Anterior cingulate cortex (tissue), 58 donors: ENCODE results near the gene KIRREL3.

ENCODE experiments used
- DNase-seq, 58 donors: peaks; one replicate each; lab custom pipeline; 2025; lab: John Stamatoyannopoulos, UW

The KIRREL3 gene

GRCh38 chr11:126755526-126755925, 245.0 kb downstream of the KIRREL3 start:
- peak in 8 of 58 donors; percentile 10 to 44 (median 26) for DNase-seq

DNA sequence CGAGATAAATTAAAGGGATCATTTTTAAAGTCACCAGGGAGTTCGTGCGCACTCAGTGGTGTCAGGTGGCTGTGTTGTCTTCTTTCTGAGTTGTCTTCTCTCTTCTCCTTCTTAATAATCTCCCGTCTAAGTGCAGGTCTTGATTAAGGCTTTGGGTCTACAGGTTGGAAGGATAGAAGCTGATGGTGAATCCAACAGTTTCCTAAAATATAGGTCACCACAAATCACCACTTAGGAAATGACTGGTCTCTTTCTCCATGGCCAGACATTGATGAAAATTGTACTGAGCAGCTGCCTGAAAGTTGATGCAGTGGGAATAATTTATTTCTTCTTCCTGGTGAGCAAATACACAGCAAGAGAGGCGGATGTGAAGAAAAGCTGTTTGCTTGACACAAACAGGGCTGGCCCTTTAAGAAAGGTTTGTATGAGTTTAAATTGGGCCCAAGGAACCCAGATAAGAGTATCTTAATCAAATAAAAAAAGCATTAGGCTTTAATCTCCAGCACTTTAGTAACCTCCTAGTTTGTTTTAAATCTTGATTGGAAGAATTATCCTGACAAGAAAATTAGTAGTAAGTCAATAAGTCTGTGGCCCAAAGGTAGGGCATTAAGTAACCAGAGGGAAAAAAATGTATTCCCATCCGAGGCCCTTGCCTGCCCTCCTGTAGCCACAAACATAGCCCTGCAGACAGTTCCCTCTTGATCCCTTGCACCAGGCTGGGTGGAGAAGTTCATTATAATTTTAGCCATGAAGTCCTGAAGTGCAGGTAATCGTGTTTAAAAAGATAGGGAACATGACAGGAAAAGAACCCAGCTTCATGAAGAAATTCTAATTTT, 245.8 kb downstream of the KIRREL3 start:
- no peak for DNase-seq

DNA sequence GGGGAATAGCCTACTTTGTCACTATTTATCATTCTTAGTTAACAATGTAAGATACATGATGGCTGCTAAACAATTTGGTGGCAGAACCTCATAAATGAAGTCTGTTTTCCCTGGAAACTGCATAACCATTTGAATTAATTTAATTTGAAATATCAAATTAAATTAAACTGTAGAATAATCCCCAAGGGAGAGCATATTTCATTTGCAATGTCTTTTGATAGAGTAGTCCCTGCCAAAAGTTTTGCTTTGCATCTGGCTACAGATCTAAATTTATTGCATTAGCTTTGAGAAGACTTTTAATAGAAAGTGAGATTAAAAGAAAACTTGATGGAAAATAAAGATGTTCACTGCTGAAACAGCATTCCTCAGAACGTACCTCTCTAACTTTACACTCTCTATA, 246.6 kb downstream of the KIRREL3 start:
- peak in 1 of 58 donors; percentile 7 for DNase-seq

DNA sequence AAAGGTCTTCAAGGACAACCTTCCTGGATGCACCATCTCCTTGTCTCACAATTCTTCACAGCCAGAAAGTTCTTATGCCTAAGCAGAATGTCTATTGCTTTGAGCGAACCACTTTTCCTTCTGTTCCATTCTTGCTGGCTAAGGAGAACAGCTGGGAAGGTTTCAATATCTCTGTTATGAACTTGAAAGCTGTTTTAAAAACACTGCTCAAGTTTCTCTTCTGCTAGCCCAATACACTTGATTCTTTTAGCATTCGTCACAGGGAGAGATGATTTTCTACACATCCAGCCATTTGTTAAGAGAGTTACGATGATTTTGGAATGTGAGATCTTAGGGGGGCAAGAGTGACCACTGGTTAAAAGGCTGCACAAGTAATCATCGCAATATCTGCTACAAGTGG, 249.3 kb downstream of the KIRREL3 start:
- DNase-seq, result no peak

- DNase-seq, result no peak
These were observed 251.8 kb downstream of the KIRREL3 start for GRCh38 chr11:126748793-126749192.

DNA sequence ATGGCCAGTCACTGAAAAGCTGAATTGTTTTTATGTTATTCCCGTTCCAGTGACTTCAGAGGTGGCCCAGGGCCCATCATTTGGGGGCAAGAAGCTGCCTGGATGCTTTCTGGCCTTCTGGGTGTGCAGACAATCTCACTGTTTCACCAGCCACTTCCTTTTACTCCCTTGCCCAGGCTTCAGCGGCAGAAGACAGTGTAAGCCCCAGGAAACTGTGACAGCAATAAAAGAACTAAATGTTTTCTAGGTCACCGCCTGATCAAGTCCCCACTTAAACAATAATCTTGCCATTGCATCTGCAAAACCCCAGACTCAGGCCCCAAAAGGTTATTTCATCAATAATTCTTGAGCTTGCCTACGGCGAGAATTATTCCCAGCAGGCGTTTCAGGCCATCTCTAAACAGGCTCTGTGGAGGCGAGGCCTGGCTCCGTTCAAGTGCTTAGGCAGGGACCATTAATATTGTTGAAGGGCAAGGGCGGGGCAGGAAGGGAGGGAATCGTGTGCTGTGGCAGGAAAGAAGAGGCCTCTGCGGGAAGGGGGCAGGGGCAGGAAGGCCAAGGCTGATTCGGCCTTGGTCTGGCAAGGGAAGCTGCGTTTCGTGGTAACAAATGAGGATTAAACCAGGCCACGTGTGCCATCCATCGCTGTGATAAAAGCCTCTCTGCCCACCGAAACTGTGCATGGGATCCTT, 252.3 kb downstream of the KIRREL3 start:
- no peak for DNase-seq

- DNase-seq, result no peak
These were observed 253.3 kb downstream of the KIRREL3 start for GRCh38 chr11:126747315-126747714.

- no peak for DNase-seq
These were observed 254.1 kb downstream of the KIRREL3 start for GRCh38 chr11:126746443-126746842.

DNA sequence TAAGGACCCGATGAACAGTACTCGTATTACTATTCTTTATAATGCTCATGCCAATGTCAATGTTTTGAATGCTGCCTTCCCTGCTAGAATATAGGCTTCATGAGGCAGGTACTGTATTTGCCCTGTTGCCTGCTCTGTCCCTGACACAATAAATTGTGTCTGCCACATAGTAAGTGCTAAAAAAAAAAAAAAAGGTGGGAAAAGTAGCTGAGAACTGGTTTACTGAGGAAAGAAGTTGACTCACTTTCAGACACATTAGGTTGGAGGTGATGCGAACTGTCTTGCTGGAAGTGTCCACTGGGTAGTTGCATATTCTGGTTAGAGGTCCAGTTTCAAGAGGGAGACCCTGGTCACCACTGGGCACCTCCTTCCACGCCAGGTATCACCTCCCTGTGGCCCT, 255.9 kb downstream of the KIRREL3 start:
- no peak for DNase-seq

- DNase-seq, result no peak
These were observed 256.9 kb downstream of the KIRREL3 start for GRCh38 chr11:126743628-126744027.

GRCh38 chr11:126742582-126742981, 258.0 kb downstream of the KIRREL3 start:
- DNase-seq, result no peak

- no peak for DNase-seq
These were observed 259.7 kb downstream of the KIRREL3 start for GRCh38 chr11:126740846-126741245.

GRCh38 chr11:126739499-126740145, 260.9 kb downstream of the KIRREL3 start:
- no peak for DNase-seq

DNA sequence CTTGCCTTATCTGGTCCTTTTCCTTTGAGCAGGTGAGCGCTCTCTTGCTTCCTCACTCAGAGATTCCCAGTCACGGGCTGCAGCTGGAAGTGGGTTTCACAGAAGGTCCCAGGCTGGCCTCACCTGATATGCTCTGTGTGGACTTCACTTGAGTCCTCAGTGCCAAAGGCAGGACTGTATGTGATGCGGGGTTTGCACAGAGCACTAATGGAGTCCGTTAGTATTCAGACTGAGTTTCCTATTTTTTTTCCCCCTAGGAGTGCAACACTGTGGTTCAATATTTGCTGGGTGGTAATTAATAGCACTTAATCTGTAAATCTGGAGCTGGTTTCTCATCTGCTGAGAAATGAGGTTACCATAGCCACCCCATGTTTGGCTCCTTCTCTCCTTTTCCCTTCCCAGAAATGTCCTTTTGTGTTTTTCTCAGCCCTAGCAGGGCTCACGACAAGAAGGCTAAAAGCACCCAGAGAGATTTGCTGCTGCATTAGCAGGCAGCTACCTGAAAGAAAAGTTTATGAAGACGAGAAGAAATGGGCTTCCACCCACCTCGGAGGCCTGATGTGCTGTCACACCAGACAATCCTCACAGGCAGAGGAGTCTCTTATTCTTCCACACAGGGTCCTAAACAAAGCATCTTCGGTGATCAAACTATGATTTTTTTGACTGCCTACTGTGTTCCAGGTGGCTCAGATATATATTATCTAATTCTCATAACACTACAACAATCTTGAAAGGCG, 262.1 kb downstream of the KIRREL3 start:
- DNase-seq, result peak in 4 of 58 donors; percentile 10 to 32 (median 21)

DNA sequence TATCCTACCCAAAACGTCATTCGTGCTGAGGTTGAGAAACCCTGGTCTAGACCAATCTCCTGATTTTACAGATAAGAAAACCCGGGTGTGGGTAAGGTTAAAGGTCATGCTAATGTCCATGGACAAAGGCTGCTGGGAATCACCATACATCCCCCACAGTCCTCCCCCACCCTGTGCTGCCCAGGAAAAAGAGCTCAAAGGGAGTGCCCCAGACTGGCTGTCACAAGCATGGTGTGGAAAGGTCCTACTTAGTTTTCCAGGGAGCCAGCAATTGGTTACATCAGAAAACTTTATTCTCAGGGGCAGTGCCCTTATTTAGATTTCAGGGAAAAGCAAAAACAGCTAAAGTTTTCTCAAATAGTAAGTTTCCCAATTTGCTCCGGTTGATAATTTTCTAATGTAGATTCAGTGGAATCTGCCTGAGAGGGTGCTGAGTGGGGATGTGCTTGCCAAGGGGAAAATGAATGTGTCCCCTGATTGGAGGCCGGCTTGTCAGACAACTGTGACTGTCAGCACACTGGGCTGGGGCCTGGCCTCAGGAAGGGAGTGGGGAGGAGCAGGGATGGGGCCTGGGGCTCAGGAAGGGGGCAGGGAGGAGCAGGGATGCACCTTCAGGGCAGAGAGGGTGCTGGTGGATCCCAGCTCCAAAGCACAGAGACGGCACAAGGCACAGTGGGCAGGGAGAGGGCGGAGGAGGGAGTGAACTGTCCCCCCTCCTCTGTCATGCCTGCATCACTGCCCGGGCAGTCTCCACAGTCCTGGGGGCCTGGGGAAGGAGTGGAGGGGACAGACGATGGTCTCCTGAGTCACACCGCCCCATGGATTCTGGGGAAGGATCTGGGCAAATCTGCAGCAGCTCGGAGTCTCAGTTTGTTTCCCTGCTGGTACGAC, 263.6 kb downstream of the KIRREL3 start:
- DNase-seq, result peak in 5 of 58 donors; percentile 9 to 37 (median 25)

- DNase-seq, result no peak
These were observed 265.8 kb downstream of the KIRREL3 start for GRCh38 chr11:126734752-126735151.

- no peak for DNase-seq
These were observed 266.9 kb downstream of the KIRREL3 start for GRCh38 chr11:126733685-126734084.

DNA sequence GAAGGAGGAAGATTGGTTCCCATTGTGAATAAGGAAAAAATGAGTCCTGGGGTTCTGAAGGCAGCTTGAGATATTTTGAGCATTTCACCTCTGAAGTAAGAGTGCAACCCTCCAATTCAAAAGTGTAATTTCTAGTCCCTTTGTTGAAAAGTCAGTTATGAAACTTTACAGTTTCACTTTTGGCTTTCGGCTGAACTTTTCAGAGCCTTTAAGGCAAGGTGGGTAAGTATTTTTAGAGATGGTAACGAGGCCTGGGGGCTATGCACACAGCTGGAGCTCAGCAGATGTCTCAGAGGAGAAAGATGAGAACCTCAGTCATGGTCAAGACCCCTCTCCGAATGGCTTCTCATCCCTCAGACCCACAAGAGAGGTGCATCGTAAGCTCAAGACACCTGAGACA, 267.6 kb downstream of the KIRREL3 start:
- no peak for DNase-seq

DNA sequence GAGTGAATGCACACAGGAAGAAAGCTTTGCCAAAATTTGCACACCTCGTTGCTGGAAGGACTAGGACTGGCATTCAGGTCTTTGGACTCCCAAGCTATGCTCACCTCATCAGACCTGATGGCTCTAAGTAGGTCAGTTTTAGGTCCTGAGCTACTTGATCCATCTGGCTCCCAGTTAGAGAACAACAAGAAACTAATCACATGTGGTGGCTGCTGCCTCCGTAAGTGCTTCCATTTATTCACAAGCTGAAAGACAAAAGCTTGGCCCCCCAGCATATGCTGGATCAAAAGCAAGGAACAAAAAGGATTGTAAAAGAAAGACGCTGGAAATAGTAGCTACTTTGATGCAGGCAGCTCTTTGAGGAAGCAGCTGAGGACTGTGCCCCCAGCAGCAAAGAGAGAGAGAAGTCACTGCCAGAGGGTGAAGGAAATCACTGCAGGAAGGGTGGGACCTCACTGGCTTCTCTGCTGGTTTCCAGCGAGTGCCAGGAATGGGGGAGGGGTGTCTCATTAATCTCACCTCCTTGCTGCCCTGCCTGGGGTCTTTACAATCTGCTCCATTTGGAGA, 268.9 kb downstream of the KIRREL3 start:
- no peak for DNase-seq
